Ishikawa (cell line): ENCODE results near the gene UGGT1.

Source experiments
- CREB1 ChIP-seq: IDR thresholded peaks from 2 replicates; pipeline ENCODE4 v1.6.1; 2012; ENCODE audit warnings: low read depth
- EP300 ChIP-seq: IDR thresholded peaks from 2 replicates; pipeline ENCODE4 v1.6.1; 2012; ENCODE audit warnings: borderline replicate concordance
- RAD21 ChIP-seq: IDR thresholded peaks from 2 replicates; pipeline ENCODE4 v1.6.1; 2012; ENCODE audit warnings: low read depth
- TEAD4 ChIP-seq: IDR thresholded peaks from 2 replicates; pipeline ENCODE4 v1.6.1; 2012

DNA sequence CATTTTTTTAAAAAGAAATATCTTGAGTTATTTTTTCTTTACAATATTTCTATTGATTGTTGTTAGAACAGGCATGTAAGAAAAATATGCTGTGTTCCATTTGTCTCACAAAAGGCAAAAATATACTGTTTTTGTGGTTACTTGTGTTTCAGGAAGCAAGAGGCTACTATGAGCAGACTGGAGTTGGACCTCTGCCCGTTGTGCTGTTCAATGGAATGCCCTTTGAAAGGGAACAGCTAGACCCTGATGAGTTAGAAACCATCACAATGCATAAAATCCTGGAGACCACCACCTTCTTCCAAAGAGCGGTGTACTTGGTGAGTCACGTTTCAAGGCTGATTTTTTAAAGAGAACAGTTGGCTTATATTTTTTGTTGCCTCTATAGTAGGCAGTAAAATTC, 54.7 kb downstream of the UGGT1 start:
- TF ChIP-seq CREB1 (no peak), RAD21 (no peak), TEAD4 (no peak), EP300 (no peak)
